ENCODE data around the gene ABCC12. TPM values are rescaled to one million over a fixed set of nuclear protein-coding genes. Genes with fewer than 3 reads are reported as not detected.

ABCC12 gene
- total RNA-seq, 1 experiment from 2014 or later: not detected

GRCh38 chr16:48180868-48181480 is 25.2 kb upstream of the ABCC12 start:
- Histone ChIP-seq H2AFZ (ENCODE audit: low read depth, low read length, poor library complexity, severe bottlenecking) (no peak overlapping the region), H3K4me1 (ENCODE audit: control insufficient read depth in 1 of 2, insufficient read depth in 2 of 2, low read length in 2 of 2) (no peaks in the 10 kb centered on the region), H3K27ac (ENCODE audit: low read depth, low read length) (no peak overlapping the region)

GRCh38 chr16:48176635-48177408 is 21.0 kb upstream of the ABCC12 start:
- ATAC-seq: no peak
- TF ChIP-seq EGR1 (IDR thresholded peaks at IDR 0.05; ENCODE audit: low read depth) (no peak), MAX (IDR thresholded peaks at IDR 0.05) (no peak), CBX3 (IDR thresholded peaks at IDR 0.05; ENCODE audit: low read depth) (no peak), YY1 (IDR thresholded peaks at IDR 0.05; ENCODE audit: extremely low read depth, insufficient replicate concordance, low read depth, low read length) (no peak), FOSL1 (IDR thresholded peaks at IDR 0.05; ENCODE audit: low read depth) (no peak), CEBPB (IDR thresholded peaks at IDR 0.05; ENCODE audit: low read depth) (no peak), TCF7L2 (IDR thresholded peaks at IDR 0.05; ENCODE audit: borderline replicate concordance, extremely low read depth, insufficient read depth, insufficient read length) (no peak), POLR2A (IDR thresholded peaks at IDR 0.05; ENCODE audit: borderline replicate concordance, extremely low read depth, insufficient read depth, insufficient read length) (no peak), REST (IDR thresholded peaks at IDR 0.05; ENCODE audit: low read depth) (no peak), SRF (IDR thresholded peaks at IDR 0.05; ENCODE audit: low read depth) (no peak), ZFX (IDR thresholded peaks at IDR 0.05) (no peak), ELF1 (IDR thresholded peaks at IDR 0.05; ENCODE audit: borderline replicate concordance, low read depth) (no peak), POLR2AphosphoS5 (IDR thresholded peaks at IDR 0.05; ENCODE audit: low read depth, low read length) (no peak)

More at GRCh38 chr16:48180868-48181480, 25.2 kb upstream of the ABCC12 start:
- Histone ChIP-seq H3K9me3 (ENCODE audit: control insufficient read depth in 1 of 2, insufficient read depth in 1 of 2, low read depth in 1 of 2, low read length in 2 of 2) (no peaks in the 10 kb centered on the region), H3K9ac (ENCODE audit: low read length) (no peak overlapping the region), H3K4me3 (replicated peaks in 1 of 2; ENCODE audit: low read depth in 1 of 2, low read length in 2 of 2) (no peak overlapping the region), H3K79me2 (ENCODE audit: insufficient read depth, low read length) (no peaks in the 10 kb centered on the region), H4K20me1 (ENCODE audit: insufficient read depth) (no peaks in the 10 kb centered on the region), H3K27me3 (ENCODE audit: insufficient read depth, low read length) (no peaks in the 10 kb centered on the region), H3K4me2 (ENCODE audit: low read length) (no peak overlapping the region), H3K9me2 (ENCODE audit: insufficient read depth) (no peaks in the 10 kb centered on the region), H3K36me3 (ENCODE audit: control insufficient read depth in 1 of 2, insufficient read depth in 2 of 2, low read length in 2 of 2) (no peaks in the 10 kb centered on the region)
- TF ChIP-seq POLR2A (IDR thresholded peaks at IDR 0.05; ENCODE audit: borderline replicate concordance, extremely low read depth, insufficient read depth, insufficient read length) (no peak), SIN3A (IDR thresholded peaks at IDR 0.05; ENCODE audit: low read depth) (no peak), ELF1 (IDR thresholded peaks at IDR 0.05; ENCODE audit: borderline replicate concordance, low read depth) (no peak), SP1 (IDR thresholded peaks at IDR 0.05; ENCODE audit: low read depth) (no peak), RAD21 (IDR thresholded peaks at IDR 0.05; ENCODE audit: low read depth) (no peak), MAX (IDR thresholded peaks at IDR 0.05) (no peak), ZNF274 (IDR thresholded peaks at IDR 0.05; ENCODE audit: low read depth, low read length) (no peak), JUND (IDR thresholded peaks at IDR 0.05) (no peak), SRF (IDR thresholded peaks at IDR 0.05; ENCODE audit: low read depth) (no peak)
- ATAC-seq: no peak
- intact Hi-C loops (cut with micrococcal nuclease): no loop called here
- no TSS peak for BruUV-seq (replicated peaks)
- ChIA-PET POLR2A (no interaction called here), CTCF (no interaction called here), RAD21 (ENCODE audit: low non-redundant PET in 1 of 2, low total read pairs in 2 of 2, uncharacterized antibody in 2 of 2, unreplicated experiment in 2 of 2) (no interaction called here)
- DNase-seq (ENCODE audit: low read depth, low spot score): no peak

More at GRCh38 chr16:48176635-48177408, 21.0 kb upstream of the ABCC12 start:
- DNase-seq (ENCODE audit: low read depth, low spot score): no peak
- H3K79me2 ChIP-seq (ENCODE audit: insufficient read depth, low read length): no peaks in the 10 kb centered on the region
- H2AFZ ChIP-seq (ENCODE audit: low read depth, low read length, poor library complexity, severe bottlenecking): no peak overlapping the region
- intact Hi-C loops (cut with micrococcal nuclease): no loop called here
- ChIA-PET RAD21 (ENCODE audit: low non-redundant PET in 1 of 2, low total read pairs in 2 of 2, uncharacterized antibody in 2 of 2, unreplicated experiment in 2 of 2) (no interaction called here), POLR2A (no interaction called here), CTCF (interaction anchor here (0.6 to 1.0 kb wide), 2 partner anchors 446 to 1139 kb away, joined by 3 to 4 read pairs; no protein-coding TSS in a partner anchor)
- no peak overlapping the region for H3K4me2 ChIP-seq (ENCODE audit: low read length)
- H3K36me3 ChIP-seq (ENCODE audit: control insufficient read depth in 1 of 2, insufficient read depth in 2 of 2, low read length in 2 of 2): no peaks in the 10 kb centered on the region
- no peaks in the 10 kb centered on the region for H3K27me3 ChIP-seq (ENCODE audit: insufficient read depth, low read length)
- no peaks in the 10 kb centered on the region for H4K20me1 ChIP-seq (ENCODE audit: insufficient read depth)
- H3K4me3 ChIP-seq (replicated peaks in 1 of 2; ENCODE audit: low read depth in 1 of 2, low read length in 2 of 2): no peak overlapping the region
- H3K4me1 ChIP-seq (ENCODE audit: control insufficient read depth in 1 of 2, insufficient read depth in 2 of 2, low read length in 2 of 2): peaks cover 0 to 3% of the 10 kb centered on the region in 2 experiments; a peak in 1 of 4 replicates
- H3K27ac ChIP-seq (ENCODE audit: low read depth, low read length): no peak overlapping the region
- H3K9me3 ChIP-seq (ENCODE audit: control insufficient read depth in 1 of 2, insufficient read depth in 1 of 2, low read depth in 1 of 2, low read length in 2 of 2): no peaks in the 10 kb centered on the region
- BruUV-seq (replicated peaks): no TSS peak
- no peak overlapping the region for H3K9ac ChIP-seq (ENCODE audit: low read length)
- H3K9me2 ChIP-seq (ENCODE audit: insufficient read depth): no peaks in the 10 kb centered on the region

Data from HCT116 (cell line).